Mucosa of rectum (tissue), 2 donors: ENCODE measurements around the gene CCT8L2.
"Not testable (repeated sequence)": the region's sequence is repeated elsewhere in the genome, so short reads cannot be mapped to it uniquely, and the experiment has no call there.

Experiments
- H3K27ac ChIP-seq, 2 donors: one replicate each; pipeline ENCODE4 v1.7.0; 2013; ENCODE audit warnings: inconsistent platforms in 2 of 2, low read depth in 2 of 2, low read length in 2 of 2
- H3K27me3 ChIP-seq, 2 donors: one replicate each; pipeline ENCODE4 v1.7.0; 2013; ENCODE audit warnings: low read length in 2 of 2; ENCODE audit not compliant: control insufficient read depth in 2 of 2, insufficient read depth in 2 of 2
- H3K36me3 ChIP-seq, 2 donors: one replicate each; pipeline ENCODE4 v1.7.0; 2013; ENCODE audit warnings: low read length in 2 of 2; ENCODE audit not compliant: control insufficient read depth in 2 of 2, insufficient read depth in 2 of 2
- H3K4me1 ChIP-seq, 2 donors: one replicate each; pipeline ENCODE4 v1.7.0; 2013; ENCODE audit warnings: low read length in 2 of 2, mild to moderate bottlenecking in 1 of 2; ENCODE audit not compliant: control insufficient read depth in 2 of 2, insufficient read depth in 2 of 2
- H3K4me3 ChIP-seq, 2 donors: one replicate each; pipeline ENCODE4 v1.7.0; 2013; ENCODE audit warnings: low read length in 2 of 2
- H3K9ac ChIP-seq, 2 donors: one replicate each; pipeline ENCODE4 v1.7.0; 2013; ENCODE audit warnings: low read length in 2 of 2, low read depth in 1 of 2, mild to moderate bottlenecking in 1 of 2
- H3K9me3 ChIP-seq, 2 donors: one replicate each; pipeline ENCODE4 v1.7.0; 2013; ENCODE audit warnings: low read length in 2 of 2; ENCODE audit not compliant: control insufficient read depth in 2 of 2
- donor health status: healthy.
- donor health status: Normal muscosa, but diverticular disease.

Gene CCT8L2

DNA sequence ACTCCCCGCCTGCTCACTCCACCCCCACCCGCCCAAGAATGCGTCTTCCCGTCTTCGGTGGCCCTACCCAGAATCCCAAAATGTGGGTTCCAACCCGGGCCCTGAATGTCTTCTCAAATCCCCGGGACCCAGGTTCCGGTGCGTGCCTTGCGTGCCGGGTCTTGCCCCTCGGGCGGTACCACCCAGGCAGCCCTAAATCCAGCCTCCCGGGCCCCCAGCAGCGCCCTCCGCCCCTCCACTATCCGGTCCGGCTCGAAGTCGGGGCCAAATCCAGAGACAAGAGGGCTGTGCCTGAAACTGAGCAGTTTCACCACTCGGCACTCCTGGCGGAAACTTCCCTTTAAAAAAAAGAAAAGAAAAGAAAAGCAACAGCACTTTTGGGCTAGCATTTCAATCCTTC, 16.3 kb upstream of the CCT8L2 start:
- no peaks in the 10 kb centered on the region for H3K27me3 ChIP-seq
- H3K9ac ChIP-seq, result no peak overlapping the region

DNA sequence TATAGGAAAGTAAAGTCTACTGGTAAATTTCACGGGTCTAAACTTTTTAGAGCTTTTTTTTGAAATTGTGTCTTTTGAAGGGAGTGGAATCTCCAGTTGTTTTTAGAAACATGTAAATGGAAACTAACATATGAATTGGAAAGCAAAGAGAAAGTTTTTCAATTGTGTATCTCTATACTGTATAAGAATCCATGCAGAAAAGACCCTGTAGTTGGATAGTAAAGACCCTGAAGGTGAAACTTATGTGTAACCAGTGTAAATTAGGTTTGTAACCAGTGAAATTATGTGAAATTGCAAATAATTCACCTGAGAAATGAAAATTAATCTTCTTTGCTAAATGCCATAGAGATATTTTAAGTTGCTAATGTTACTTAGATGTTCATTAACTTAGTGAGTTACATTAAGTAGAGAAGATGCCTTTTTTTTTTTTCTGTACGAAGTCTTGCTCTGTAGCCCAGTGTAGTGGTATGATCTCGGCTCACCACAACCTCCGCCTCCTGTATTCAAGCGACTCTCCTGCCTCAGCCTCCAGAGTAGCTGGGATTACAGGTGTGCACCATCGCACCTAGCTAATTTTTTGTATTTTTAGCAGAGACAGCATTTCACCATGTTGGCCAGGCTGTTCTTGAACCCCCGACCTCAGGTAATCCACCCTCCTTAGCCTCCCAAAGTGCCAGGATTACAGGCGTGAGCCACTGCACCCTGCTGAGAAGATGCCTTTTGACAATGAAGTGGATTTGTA, 11.8 kb upstream of the CCT8L2 start:
- not testable (repeated sequence) for H3K9ac ChIP-seq, H3K9me3 ChIP-seq, H3K27me3 ChIP-seq, H3K36me3 ChIP-seq, H3K4me1 ChIP-seq, H3K4me3 ChIP-seq, H3K27ac ChIP-seq

More for the DNA sequence above, 16.3 kb upstream of the CCT8L2 start:
- H3K9me3 ChIP-seq, result no peaks in the 10 kb centered on the region
- H3K36me3 ChIP-seq, result no peaks in the 10 kb centered on the region
- H3K4me1 ChIP-seq, result no peaks in the 10 kb centered on the region
- H3K4me3 ChIP-seq, result no peak overlapping the region
- no peak overlapping the region for H3K27ac ChIP-seq

DNA sequence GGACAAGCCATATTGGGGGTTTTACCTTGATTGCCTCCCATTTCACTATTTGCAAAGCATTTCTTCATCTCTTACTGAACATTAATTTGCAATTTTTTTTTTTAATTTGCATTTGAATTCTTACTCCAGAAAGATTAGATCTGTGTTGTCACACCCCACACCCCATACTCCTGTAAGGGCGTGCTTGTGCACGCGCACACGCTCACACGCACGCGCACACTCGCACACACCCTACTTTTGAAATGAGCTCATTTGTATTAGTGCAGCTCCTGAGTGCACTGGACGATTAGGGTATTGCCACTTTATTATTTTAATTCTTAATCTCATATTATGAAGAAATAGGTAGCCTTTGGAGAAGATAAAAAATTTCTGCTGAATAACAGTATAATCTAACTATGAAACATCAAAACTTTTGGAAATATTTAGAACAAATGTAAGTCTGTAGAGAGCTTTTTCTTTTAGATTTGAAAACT, 11.2 kb upstream of the CCT8L2 start:
- not testable (repeated sequence) for H3K4me3 ChIP-seq, H3K27me3 ChIP-seq, H3K9me3 ChIP-seq, H3K27ac ChIP-seq, H3K4me1 ChIP-seq, H3K36me3 ChIP-seq, H3K9ac ChIP-seq

DNA sequence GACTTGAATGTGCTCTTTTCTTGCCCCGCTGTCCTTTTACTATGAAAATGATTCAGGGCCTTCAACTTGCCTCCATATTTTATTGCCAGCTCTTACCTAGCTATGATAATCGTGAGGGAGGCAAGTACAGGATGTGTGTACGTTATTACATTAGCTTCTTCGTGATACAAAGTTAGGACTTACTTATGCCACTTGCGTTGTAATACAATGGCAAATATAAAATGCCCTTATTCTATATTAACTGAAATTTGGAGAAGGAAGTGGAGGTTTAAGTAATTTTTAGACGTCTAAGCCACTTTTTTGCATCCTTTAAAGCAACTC, 10.8 kb upstream of the CCT8L2 start:
- no peaks in the 10 kb centered on the region for H3K9me3 ChIP-seq
- no peak overlapping the region for H3K27ac ChIP-seq
- H3K4me1 ChIP-seq, result no peaks in the 10 kb centered on the region
- no peaks in the 10 kb centered on the region for H3K27me3 ChIP-seq
- no peak overlapping the region for H3K4me3 ChIP-seq
- no peaks in the 10 kb centered on the region for H3K36me3 ChIP-seq
- no peak overlapping the region for H3K9ac ChIP-seq

DNA sequence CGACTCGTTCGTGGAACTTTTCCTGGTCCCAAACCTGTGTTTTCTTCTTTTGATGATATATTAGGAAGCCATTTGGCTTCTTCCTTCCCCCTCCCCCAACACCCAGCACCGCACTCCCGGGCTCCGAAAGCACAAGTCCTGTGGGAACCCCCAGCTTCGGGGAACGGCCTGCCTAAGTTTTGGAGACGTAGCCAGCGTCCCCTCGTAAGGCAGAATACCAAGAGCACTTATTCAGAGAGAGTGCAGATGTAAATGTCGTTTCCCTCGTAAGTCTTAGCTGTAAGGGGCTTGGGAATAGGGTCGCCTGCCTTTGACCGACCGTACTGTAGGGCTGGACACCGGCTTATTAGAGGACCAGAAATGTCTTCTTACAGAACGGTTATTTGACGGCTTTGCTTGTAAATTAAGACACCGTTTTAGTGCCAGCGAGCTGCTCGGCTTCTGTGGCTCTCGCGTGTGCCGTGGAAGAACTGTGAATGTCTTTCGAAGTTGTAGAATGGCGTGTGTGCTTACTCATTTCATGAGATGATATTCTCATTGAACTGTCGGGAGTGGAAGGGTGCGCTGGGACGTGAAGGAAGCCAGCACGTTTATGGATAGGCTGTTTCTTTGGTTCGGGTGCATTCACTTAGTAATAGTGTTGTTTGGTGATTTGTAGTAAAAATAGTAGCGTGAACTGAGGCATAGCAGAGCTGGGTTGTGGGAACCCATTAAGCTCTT, 10.3 kb upstream of the CCT8L2 start:
- H3K9me3 ChIP-seq, H3K36me3 ChIP-seq, H3K27ac ChIP-seq, H3K9ac ChIP-seq, H3K4me1 ChIP-seq, H3K27me3 ChIP-seq, H3K4me3 ChIP-seq: not testable (repeated sequence)

DNA sequence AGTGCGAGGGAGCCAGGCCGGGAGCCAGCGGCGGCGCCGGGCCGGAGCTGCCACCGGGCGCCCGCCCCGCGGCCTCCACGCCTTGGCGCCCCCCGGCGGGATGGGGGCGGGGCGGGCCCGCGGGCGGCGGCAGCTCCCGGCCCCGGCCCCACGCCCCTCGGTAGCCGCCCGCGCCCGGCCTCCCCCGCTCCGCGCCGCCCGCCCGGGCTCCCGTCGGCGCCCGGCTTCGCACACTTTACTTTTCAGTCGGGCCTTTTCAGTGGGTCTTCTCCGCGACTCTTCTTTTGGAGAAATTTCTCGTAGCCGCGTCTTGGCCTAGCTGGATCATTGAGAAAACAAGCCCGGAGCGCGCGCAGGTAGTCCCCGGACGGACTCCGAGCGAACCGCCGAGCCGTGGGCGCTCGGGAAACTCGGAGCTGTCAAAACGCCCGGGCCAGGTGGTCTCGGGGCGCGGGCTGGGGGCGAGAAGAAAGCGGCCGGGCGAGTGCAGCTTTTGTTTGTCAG, 9.7 kb upstream of the CCT8L2 start:
- not testable (repeated sequence) for H3K27ac ChIP-seq, H3K9me3 ChIP-seq, H3K9ac ChIP-seq, H3K27me3 ChIP-seq, H3K4me3 ChIP-seq, H3K36me3 ChIP-seq, H3K4me1 ChIP-seq

DNA sequence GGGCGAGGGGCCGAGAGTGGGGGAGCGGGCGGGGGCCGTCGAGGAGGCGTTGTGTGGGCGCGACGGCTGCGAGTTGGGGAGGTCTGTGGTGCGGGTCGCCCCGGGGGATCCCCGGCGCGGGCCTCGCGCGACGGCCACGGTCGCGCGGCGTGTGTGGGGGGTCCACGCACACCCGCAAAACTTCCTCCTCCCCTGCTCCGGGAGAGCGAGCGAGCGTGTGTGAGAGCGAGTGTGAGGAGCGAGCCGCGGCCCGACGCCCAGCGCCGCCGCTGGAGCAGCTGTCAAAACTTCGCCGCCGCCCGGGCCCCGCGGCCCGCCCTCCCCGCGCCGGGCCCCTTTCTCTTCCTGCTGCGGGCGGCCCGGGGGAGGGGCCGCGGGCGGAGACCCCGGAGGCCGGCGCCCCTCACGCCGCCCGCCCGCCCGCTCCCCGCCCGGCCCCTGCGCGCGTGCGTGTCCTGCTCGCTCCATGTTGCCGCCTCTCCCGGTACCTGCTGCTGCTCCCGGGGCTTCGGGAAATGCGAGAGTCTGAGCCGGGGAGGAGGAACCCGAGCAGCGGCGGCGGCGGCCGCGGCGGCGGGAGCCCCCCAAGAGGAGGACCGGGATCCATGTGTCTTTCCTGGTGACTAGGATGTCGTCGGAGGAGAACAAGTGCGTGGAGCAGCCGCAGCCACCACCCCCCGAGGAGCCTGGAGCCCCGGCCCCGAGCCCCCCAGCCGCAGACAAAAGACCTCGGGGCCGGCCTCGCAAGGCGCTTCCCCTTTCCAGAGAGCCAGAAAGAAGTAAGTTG, 9.0 kb upstream of the CCT8L2 start:
- H3K27ac ChIP-seq, result no peak overlapping the region
- H3K36me3 ChIP-seq, result no peaks in the 10 kb centered on the region
- no peaks in the 10 kb centered on the region for H3K27me3 ChIP-seq
- H3K9ac ChIP-seq, result no peak overlapping the region
- no peak overlapping the region for H3K4me3 ChIP-seq
- H3K9me3 ChIP-seq, result no peaks in the 10 kb centered on the region
- no peaks in the 10 kb centered on the region for H3K4me1 ChIP-seq

DNA sequence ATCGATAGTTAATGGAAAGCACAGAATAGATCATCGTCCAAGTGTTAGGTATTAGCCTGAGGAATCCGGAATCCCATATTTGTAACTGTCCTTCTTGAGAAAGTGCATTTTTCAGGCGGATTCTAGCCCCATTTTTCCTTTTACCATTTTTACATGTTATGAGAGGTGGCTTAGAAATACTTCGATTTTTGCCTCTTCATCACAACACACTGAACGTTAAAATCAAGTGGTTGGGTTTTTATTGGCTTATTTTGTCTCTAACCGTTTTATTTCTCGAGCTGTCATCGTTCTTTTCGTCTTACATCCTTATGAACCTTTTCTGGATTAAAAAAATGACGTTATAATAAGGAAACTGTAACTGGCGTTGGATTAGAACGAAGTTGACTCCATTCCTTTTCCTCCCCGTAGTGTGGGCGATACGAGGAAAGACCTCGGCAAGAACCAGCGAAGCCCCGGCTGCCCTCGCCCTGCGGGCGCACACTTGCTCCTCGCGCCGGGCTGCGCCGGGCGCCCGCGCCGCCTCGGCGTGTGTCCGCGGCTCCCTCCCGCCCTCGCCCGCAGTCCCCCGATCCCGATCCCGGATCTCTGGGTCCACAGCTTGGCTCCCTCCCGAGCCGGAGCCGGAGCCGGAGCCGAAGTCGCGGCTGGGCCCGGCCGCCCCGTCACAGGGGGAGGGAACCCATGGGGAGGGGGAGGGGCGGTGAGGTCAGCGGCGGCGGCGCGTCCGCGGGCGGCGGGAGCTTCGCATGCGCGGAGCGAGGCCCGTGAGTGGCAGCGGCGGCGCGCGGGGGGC, 8.2 kb upstream of the CCT8L2 start:
- not testable (repeated sequence) for H3K9ac ChIP-seq, H3K27ac ChIP-seq, H3K4me3 ChIP-seq, H3K27me3 ChIP-seq, H3K9me3 ChIP-seq, H3K36me3 ChIP-seq, H3K4me1 ChIP-seq

DNA sequence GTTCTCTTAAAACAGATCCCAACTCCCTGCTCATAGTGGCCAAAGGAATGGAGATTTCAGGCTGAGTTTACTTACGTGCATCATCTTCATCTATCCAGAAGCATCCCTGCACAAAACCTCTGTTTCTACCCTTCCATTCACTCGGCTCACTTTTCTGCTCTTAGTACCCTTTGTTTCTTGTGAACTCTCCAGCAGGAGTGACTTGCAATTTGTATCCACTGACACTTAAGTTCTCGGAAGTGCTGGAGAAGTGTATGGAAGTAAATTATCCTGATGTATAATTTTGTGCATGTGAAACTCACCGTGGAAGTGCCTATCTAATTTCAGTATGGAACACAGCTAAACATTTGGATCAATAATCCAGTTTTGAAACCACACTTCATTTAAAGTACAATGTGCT, 7.0 kb upstream of the CCT8L2 start:
- H3K27me3 ChIP-seq, H3K4me3 ChIP-seq, H3K4me1 ChIP-seq, H3K36me3 ChIP-seq, H3K9ac ChIP-seq, H3K27ac ChIP-seq, H3K9me3 ChIP-seq: not testable (repeated sequence)
